ENCODE results near the gene MMEL1. TPM values are rescaled to one million over a fixed set of nuclear protein-coding genes. Genes with fewer than 3 reads are reported as not detected.

Gene MMEL1
- total RNA-seq, 4 donors from 2014 or later = 2.2 to 2.6 TPM; not detected in 2

GRCh38 chr1:2631136-2632050, 1.4 kb downstream of the MMEL1 start:
- no peaks in the 10 kb centered on the region for H3K36me3 ChIP-seq
- H3K9me3 ChIP-seq = no peaks in the 10 kb centered on the region
- H3K4me1 ChIP-seq = peaks cover 19% of the 10 kb centered on the region
- WGBS = 77% methylated on average over 14 of the region's 24 CpGs
- no peak for TF ChIP-seq CTCF (IDR thresholded peaks at IDR 0.05)
- TF ChIP-seq POLR2AphosphoS5 (IDR thresholded peaks at IDR 0.05) = no peak
- no peak for TF ChIP-seq POLR2A (IDR thresholded peaks at IDR 0.05)
- no peak for TF ChIP-seq EP300 (IDR thresholded peaks at IDR 0.05)
- no peak overlapping the region for H3K27ac ChIP-seq
- DNase-seq (ENCODE audit: low spot score in 2 of 2) = no peak
- peaks cover 80% of the 10 kb centered on the region for H3K27me3 ChIP-seq
- H3K4me3 ChIP-seq = no peak overlapping the region

DNA sequence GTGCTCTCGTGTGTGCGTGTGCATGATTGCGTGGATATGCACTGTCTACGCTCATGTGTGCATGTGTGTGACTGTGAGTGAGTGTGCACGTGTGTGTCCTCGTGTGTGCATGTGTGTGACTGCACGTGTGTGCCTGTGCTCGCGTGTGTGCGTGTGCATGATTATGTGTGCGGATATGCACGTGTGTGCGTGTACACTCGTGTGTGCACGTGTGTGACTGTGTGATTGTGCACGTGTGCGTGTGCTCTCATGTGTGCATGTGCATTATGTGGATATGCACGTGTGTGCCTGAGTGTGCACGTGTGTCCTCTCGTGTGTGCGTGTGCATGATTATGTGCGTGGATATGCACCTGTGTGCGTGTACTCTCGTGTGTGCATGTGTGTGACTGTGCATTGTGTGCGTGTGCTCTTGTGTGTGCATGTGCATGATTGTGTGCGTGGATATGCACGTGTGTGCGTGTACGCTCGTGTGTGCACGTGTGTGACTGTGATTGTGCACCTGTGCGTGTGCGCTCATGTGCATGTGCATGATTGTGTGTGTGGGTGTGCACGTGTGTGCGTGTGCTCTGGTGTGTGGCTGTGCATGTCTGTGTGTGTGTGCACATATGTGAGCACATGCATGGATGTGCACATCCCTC, 2.2 kb downstream of the MMEL1 start:
- no peaks in the 10 kb centered on the region for H3K9me3 ChIP-seq
- no peaks in the 10 kb centered on the region for H3K36me3 ChIP-seq
- 94% methylated on average over 29 of the region's 35 CpGs for WGBS
- TF ChIP-seq POLR2AphosphoS5 (IDR thresholded peaks at IDR 0.05) (no peak), POLR2A (IDR thresholded peaks at IDR 0.05) (no peak), CTCF (IDR thresholded peaks at IDR 0.05) (no peak), EP300 (IDR thresholded peaks at IDR 0.05) (no peak)
- DNase-seq (ENCODE audit: low spot score in 2 of 2) = no peak
- H3K27ac ChIP-seq = no peak overlapping the region
- H3K4me1 ChIP-seq = peaks cover 19% of the 10 kb centered on the region
- H3K27me3 ChIP-seq = peaks cover 86% of the 10 kb centered on the region
- H3K4me3 ChIP-seq = no peak overlapping the region

DNA sequence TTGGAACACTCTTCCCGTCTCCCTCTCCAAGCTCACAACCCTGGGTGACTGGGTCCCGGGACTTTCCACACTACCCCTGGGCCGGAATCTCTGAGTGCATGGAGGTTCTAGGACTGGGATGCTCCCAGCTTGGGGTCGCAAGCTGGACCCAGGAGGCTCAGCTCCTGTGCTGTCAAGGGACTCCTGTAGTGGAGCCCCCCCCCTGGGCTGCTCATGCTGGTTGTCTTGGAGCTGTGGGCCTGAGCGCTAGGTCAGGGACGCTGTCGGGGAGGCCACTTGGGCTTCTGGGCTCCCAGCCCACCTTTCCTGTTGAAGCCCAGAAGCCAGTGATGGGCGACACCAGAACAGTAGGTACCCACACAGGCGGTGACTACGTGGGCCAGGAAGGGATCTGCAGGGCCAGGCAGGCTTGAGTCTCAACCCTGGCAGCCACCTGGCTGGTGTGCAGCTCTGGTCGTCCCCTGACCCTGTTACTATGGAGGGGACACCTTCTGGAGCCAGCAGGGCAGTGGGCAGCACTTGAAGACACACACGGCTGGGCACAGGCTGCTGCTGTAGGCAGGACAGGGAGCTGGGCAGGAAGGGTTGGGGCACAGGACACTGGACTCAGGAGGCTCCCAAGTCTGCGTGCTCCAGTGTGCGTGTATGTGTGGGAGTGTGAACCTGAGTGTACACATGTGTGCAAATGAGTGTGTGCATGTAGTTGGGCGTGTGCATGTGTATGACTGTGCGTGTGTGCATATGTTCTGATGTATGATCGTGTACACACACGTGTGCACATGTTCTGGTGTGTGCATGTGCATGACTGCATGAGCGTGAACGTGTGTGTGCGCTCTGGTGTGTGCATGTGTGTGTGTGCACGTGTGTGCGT, 3.0 kb downstream of the MMEL1 start:
- peaks cover 19% of the 10 kb centered on the region for H3K4me1 ChIP-seq
- 87% methylated on average over 18 of the region's 23 CpGs for WGBS
- H3K27me3 ChIP-seq = peaks cover 88% of the 10 kb centered on the region
- no peak overlapping the region for H3K4me3 ChIP-seq
- TF ChIP-seq POLR2A (IDR thresholded peaks at IDR 0.05) (no peak), POLR2AphosphoS5 (IDR thresholded peaks at IDR 0.05) (no peak), EP300 (IDR thresholded peaks at IDR 0.05) (no peak), CTCF (IDR thresholded peaks at IDR 0.05) (no peak)
- H3K36me3 ChIP-seq = no peaks in the 10 kb centered on the region
- no peaks in the 10 kb centered on the region for H3K9me3 ChIP-seq
- H3K27ac ChIP-seq = no peak overlapping the region
- DNase-seq (ENCODE audit: low spot score in 2 of 2) = no peak

DNA sequence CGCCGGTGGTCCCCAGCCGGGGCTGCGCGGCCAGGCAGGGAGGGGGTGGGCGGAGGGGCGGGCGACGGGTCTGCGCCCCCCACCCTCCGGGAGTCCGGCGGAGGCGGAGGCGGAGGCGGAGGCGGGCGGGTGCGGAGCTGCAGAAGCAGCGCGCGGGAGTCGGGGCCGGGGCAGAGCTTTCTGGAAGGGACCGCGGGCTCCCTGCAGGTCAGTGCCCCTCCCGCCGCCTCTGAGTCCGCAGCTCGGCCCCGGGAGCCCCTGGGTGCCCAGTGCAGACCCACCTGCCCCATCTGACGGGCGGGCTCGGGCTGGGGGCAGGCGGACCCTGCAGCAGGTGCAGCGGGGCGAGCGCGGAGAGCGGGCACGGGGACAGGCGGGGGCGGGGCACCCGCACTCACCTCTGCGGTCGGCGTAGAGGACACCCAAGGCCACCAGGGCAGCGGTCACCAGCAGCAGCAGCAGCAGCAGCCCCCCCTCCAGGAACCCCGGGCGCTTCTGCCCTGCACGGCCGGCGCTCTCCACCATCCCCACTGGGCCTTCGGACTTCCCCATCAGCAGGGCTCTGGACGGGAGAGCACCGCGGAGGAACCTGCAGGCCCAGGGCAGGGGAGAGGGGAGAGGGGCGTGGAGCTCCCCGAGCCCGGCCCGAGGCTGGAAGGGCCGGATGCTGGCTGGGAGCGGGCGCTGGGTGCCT, 3.7 kb downstream of the MMEL1 start:
- no peaks in the 10 kb centered on the region for H3K36me3 ChIP-seq
- no peaks in the 10 kb centered on the region for H3K9me3 ChIP-seq
- no peak for DNase-seq (ENCODE audit: low spot score in 2 of 2)
- WGBS = 3% methylated on average over 6 of the region's 64 CpGs
- H3K27ac ChIP-seq = no peak overlapping the region
- H3K4me3 ChIP-seq = no peak overlapping the region
- H3K4me1 ChIP-seq = peaks cover 19% of the 10 kb centered on the region
- TF ChIP-seq POLR2AphosphoS5 (IDR thresholded peaks at IDR 0.05) (no peak), CTCF (IDR thresholded peaks at IDR 0.05) (no peak), POLR2A (IDR thresholded peaks at IDR 0.05) (no peak), EP300 (IDR thresholded peaks at IDR 0.05) (no peak)
- peaks cover 84% of the 10 kb centered on the region for H3K27me3 ChIP-seq

All from suprapubic skin (tissue), 4 donors.